ENCODE results near the gene FAM241A.
"Not testable (repeated sequence)": the region's sequence is repeated elsewhere in the genome, so short reads cannot be mapped to it uniquely, and the experiment has no call there.

The FAM241A gene

DNA sequence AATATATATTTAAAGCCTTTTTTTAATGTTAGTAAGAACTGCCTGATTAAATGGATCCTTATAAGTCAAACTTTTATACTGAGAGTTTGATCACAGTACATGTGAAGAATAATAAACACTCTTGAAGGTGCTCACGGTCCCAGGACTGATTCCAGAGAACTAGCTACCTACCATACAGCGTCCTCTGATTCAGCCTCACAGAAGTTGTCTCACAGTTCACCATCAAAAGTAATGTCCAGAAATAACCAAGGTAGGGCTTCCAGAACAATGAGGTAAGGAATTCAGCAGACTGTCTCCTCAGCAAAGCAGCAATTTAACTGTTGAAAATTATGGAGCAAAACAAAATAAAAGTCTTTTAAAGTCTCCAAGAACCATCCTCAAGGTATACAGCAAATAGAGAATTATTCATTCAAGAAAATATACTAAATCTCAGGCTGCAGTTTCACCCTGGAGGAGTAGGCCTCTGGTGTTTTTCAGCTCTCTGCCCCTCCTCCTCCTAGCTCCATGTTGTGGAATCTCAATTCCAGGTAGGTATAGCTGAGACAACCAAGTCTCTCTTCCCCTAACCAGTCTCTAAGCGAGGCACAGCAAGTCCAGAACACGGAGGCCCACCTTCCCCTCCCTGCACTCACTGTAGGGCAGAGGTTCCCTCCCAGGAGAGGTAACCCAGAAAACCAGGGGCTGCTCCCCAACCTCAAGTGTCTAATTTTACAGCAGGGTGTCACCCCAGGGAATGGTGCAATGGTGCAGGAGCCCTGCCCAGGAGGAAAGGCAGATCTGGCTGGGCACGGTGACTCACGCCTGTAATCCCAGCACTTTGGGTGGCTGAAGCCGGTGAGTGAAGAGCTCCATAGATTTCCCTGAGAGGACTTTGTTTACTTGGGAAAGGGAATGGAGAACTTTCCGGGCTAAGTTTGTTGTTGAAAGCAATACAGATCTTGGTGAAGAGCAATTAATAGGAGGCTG is 28.6 kb downstream of the FAM241A start:
- DNase-seq (ENCODE audit: low read depth, low spot score) = no peak

DNA sequence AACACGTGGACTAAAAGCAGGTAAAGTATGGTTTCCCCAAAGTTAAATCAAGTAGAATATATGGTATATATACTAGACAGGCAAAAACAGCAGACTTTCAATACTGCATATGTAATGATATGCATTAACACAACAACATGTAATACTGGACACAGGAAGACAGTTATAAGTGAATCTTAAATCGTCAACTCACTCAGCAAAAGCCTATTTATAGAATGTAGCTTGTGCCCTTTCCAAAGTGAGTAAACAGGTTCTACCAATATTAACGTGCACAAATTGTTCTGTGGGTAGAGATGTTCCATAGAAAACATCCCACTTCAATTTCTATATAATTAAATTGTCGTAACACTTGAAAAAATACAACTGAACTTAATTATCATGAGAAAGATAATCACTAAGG is 30.6 kb downstream of the FAM241A start:
- no peak for DNase-seq (ENCODE audit: low read depth, low spot score)

DNA sequence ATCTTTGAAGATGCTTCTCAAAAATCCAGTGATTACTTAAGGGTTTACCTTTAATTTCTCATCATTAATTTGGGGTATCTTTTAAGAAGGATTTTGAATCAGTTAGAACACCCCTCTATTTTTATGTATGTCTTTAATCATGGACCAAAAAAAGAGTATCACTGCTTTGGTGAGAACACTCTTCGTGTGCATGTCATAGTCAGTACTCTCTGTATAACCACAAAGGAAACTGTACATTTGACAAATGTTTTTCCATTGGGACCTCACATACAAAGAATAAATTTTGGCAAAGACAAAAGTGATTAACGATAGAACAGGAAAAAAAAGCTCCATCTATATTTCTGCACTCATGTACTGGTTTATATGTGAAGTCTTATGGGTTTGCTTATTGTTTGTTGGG is 31.3 kb downstream of the FAM241A start:
- DNase-seq (ENCODE audit: low read depth, low spot score) = no peak

DNA sequence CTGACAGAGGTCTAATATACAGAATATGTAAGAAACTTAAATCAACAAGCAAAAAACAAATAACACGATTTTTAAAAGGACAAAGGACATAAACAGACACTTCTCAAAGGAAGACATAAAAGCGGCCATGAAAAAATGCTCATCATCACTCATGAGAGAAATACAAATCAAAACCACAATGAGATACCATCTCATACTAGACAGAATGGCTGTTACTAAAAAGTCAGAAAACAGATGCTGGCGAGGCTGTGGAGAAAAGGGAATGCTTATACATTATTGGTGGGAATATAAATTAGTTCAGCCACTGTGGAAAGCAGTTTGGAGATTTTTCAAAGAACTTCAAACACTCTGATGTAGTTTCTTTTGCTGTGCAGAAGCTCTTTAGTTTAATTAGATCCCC is 33.5 kb downstream of the FAM241A start:
- DNase-seq (ENCODE audit: low read depth, low spot score) = not testable (repeated sequence)

DNA sequence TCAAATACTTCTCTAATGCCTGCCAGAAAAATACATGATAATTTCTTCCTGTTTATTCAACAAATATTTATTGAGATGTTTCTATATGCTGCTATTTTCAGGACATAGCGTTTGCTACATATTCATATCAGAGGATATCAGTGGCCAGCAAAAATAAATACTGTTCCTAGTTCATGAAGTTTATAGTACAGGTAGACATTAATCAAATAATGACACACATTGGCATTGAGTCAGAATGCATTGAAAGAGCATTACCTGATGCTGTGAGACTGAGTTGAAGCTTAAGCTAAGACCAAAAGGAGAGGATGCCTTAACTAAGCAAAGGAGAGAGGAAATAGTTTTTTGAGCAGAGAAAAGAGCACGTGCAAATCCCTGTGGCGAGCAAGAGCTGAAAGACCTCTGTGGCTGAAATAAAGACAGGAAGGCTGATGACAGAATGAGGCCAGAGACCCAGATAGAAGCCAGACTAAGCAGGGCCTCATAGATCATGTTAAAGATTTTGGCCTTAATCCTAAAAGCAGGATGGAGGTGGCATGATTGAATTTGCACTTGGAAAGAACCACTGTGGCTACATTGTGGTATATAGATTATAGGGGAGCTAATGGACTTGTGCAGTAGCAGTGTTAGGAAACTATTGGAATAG is 36.2 kb downstream of the FAM241A start:
- no peak for DNase-seq (ENCODE audit: low read depth, low spot score)

DNA sequence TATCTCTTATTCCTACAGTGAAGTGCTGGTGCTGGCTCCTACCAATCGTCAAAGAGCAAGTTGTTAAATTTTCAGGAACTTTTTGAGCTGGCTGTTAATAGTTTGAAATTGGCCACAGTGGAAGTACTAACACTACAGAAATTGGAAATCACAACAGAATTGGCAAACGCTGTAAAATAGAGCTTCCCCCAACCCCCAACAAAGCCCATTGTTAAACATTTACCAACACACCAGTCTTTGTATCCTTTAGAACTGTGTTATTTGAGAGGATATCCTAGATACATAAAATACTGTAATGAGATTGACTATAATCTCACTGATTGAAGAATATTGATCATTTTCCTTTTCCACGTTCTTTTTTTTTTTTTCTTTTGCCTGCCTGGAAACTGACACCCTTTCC is 37.4 kb downstream of the FAM241A start:
- no peak for DNase-seq (ENCODE audit: low read depth, low spot score)

DNA sequence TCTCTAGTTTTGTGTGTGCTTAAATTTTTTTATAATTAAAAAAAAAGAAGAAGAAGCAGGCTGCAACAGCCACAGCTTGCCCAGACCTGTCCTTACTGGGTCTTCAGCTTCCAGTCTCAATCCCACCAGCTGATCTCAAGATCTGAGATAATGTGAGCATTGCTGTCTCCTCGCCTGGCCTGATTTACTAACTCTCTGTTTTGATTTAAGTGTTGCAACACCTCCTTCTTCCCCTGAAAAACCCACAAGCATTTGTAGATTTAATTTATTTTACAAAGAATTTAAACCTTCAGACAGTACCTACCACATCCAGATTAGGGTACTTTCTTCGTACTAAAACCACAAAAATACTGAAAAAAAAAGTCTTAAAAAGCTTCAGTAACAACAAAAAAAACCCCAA is 38.0 kb downstream of the FAM241A start:
- DNase-seq (ENCODE audit: low read depth, low spot score) = no peak

DNA sequence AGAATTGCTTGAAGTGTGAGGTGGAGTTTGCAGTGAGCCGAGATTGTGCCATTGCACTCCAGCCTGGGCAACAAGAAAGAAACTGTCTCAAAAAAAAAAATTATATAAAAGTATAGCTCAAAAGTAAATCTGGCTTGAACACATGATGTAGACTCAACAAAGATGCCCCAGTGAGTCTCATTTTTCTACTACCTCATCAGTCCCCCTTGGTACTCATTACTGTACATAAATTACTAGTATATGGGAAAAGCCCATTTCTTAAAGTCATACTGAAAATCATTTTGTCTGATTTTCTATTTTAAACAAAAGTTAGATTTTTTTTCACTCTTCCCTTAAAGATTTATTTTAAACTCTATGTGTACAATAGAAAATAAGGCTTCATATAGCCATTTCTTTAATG is 39.2 kb downstream of the FAM241A start:
- no peak for DNase-seq (ENCODE audit: low read depth, low spot score)

DNA sequence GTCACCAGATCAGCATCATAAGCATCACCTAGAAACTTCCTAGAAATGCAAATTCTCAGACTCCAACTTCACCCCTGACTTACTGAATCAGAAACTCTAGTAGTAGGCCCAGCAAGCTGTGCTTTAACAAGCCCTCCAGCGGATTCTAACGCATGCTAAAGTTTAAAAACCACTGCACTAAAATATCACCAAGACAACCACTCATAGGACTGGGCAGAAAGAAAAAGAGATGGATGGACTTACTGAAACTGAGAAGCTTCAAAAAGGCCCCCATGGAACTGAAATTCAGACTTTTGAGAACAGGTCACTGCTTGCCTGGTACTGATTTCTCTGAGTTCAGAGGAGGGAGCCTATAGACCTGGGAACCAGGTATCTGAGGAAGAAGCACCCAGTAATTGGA is 40.1 kb downstream of the FAM241A start:
- no peak for DNase-seq (ENCODE audit: low read depth, low spot score)

DNA sequence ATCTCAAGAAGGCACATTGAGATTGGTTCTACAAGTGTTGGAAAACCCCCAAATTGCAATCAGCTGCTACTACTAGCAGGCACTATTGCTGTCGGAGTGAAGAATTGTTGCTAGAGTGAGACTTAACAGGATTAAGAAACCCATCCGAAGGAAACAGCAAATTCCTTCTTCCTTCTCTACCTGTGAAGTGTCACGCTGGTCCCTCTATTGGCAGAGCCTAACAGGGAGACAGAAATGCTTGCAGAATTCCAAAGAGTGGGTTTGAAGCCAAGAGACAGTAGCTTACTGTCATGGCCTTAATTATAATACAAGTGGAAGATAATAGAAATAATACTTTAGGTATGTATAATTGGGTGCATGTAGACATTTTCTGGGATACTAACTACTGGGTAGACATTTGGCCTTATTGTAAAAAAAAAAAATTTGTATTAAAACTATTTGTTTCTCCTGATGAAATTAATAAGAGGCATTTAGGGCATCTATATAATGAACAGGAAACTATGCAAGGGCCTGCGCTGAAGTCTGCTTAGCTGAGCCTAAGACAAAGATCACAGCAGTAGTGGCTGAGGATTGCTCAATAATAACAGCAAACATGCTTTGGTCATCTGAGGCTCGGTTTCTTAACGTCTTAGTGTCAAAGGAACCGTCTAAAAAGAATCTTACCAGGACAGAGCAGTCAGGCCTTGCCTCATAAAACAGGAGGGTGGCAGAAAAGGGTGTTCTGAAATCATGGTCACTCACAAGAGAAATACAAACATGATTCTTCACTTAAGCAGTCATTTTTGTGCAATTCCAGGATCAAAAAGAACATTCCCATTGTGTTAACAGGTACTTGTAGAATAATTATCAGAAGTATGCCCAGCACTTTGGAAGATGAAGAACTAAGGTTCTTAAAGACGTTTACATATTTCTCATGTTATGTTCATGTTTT is 40.8 kb downstream of the FAM241A start:
- DNase-seq (ENCODE audit: low read depth, low spot score) = no peak

DNA sequence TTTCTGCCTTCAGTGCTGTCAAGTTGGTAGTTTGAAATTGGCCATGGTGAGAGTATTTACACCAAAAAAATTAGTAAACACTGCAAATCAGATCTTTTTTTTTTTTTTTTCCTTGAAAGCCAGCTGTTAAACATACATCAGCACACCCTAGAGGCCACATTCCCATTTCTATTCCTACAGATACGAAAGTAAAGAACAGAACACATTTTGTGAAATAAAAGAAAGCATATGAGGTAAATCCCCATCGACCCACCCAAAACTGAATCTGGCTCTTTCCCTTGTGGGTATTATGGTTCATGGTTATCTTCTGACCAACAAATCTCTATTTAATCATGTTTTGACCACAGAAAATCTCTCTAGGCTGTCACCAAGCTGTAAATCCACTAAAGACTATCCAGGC is 44.5 kb downstream of the FAM241A start:
- DNase-seq (ENCODE audit: low read depth, low spot score) = no peak

DNA sequence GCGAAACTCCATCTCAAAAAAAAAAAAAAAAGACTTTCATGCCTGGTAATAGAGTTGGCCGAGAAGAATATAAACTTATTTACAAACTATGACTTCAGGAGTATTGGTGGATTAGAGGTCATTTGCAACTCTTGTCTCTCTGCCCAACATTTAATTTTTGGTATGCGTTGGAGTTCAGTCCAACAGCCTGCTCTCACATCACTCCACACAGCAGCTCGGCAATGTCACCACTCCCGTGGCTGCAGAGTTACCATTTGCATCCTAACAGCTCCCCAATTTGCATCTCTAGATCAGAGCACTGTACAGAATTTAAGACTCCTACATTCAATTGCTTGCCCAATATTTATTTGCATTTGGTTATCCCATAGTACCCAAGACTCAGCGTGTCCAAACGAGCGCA is 45.4 kb downstream of the FAM241A start:
- no peak for DNase-seq (ENCODE audit: low read depth, low spot score)

DNA sequence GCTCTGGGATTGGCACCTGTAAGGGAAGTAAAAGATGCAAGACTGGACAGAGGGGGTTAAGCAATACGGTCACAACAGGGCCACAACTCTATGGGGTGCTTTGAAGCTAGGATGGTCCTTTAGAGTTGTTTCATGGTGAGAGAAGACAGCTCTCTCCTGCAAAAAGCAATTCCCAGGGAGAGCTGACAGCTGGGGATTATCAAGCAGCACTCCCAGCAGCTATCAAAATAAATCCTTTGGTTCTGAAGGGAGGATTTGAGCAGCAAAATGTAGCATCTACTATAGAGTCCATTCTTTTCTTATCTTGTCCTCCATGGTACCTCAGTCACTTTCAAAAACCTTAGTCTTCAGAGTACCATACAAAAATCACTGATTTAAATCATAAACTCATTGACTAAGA is 51.2 kb downstream of the FAM241A start:
- DNase-seq (ENCODE audit: low read depth, low spot score) = no peak

DNA sequence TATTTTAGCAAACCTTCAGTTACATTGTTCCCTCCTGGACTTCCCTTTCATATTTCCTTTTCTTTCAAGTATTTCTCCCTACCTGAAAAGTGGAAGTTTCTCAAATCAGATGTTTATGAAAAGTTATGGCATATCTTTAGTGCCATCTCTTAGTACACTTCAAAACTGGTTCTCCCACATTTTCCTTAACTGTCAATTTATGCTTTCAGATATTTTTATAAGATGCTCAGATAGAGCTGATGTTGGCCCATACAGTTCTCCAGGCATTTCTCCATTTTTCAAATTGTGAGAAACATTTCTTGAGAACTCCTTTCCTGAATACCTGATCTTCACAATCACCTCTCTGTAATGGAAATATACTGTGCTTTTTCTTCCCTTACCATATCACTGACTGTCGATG is 53.8 kb downstream of the FAM241A start:
- no peak for DNase-seq (ENCODE audit: low read depth, low spot score)

DNA sequence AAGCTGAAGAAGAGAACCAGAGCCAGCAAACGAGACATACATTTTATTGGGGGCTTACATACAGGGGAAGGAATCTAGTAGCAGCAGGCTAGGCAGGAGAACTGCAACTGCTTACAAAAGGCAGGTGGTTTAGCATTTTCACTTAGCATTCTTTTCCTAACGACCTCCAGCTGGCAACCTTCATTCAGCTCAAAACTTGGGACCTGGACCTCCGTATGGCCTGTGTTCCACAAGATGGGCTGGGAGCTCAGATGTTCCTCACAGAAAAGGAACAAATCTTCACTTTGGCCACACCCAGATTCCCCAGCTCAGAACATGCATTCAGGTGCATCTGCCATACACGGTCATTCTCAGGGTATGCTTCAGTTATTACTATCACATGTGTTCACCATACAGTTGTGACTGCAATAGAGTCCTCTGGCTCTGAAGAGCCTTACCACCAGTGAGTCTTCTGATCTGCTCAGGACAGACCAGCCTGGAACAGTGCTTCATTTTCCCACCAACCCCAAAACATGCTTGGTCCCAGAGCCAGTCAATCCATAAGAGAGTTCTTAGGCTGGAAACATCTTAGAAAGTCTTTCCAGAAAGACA is 56.8 kb downstream of the FAM241A start:
- DNase-seq (ENCODE audit: low read depth, low spot score) = no peak

DNA sequence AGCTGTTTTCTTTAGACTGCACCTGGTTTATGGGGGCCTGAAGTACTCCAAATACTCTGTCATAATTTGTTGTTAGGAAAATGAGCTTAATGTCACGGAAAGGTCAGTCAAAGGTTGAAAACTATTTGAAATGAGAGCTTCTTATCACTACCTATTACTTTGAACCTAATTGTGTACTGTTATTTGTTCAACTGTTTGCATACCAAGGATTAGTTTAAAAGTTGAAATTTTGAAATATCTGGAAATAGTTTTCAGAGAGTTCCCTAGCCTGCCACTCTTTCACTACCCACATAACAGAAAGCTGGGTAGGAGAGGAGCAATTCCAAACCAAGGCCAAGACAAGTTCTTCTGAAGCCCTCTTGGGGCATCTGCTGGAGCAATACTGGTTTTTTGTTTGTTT is 58.3 kb downstream of the FAM241A start:
- DNase-seq (ENCODE audit: low read depth, low spot score) = no peak

DNA sequence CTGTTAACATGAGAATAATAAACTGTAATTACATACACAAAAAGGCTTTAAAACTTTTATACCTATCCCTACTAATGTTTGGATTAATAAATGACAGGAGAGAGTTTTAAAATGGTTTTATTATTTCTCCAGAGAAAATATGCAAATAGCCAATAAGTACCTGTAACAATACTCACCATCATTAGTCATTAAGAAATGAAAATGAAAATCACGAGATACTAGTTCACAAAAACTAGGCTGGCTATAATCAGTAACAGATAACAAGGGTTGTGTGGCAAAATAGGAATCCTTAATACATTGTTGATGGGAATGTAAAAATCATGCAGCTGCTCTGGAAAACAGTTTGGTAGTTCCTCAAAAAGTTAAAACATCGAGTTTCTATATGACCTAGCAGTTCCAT is 61.2 kb downstream of the FAM241A start:
- no peak for DNase-seq (ENCODE audit: low read depth, low spot score)

DNA sequence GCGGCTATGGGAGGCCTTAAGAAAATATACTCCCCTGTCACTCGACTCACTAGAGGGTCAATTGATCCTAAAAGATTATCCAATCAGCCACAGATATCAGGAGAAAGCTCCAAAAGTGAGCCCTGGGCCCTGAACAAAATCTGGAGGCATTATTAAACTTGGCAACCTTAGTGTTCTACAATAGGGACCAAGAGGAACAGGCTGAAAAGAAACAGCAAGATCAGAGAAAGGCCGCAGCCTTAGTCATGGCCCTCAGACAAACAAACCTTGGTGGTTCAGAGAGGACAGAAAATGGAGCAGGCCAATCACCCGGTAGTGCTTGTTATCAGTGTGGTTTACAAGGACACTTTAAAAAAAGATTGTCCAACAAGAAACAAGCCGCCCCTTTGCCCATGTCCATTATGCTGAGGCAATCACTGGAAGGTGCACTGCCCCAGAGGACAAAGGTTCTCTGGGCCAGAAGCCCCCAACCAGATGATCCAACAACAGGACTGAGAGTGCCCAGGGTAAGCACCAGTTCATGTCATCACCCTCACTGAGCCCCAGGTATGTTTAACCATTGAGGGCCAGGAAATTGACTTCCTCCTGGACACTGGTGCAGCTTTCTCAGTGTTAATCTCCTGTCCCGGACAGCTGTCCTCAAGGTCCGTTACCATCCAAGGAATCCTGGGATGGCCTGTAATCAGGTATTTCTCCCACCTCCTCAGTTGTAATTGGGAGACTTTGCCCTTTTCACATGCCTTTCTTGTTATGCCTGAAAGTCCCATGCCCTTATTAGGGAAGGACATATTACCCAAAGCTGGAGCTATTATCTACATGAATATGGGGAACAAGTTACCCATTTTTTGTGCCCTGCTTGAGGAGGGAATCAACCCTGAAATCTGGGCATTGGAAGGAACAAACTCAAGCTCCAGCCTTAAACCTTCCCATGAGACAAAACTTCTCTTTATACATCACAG is 63.2 kb downstream of the FAM241A start:
- not testable (repeated sequence) for DNase-seq (ENCODE audit: low read depth, low spot score)

DNA sequence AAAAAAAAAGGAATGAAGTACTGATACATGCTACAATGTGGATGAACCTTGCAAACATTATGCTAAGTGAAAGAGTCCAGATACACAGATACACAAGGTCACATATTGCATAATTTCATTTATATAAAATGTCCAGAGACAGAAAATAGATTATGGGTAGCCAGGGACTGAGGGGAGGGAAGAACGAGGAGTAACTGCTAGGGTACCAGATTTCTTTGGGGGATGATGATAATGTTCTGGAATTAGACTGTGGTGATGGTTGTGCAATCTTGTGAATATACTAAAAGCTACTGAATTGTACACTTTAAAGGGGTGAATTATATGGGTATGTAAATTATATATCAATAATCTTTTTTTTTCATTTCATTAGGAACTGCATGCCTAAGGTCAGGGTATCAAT is 65.5 kb downstream of the FAM241A start:
- DNase-seq (ENCODE audit: low read depth, low spot score) = no peak

DNA sequence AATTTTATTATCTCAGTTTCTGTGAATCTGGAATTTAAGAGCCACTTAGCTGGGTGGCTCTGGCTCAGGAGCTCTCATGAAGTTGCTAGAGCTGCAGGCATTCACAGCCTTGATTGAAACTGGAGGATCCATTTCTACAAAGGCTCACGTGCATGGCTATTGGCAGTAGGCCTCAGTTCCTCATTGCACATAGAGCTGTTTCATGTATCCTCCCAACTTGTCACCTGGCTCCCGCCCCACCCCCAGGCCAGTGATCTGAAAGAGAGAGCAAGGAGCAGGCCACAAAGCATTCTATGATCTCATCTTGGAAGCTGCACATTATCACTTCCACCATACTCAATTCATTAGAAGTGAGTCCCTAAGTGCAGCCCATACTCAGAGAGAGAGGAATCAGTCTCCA is 67.8 kb downstream of the FAM241A start:
- DNase-seq (ENCODE audit: low read depth, low spot score) = no peak

DNA sequence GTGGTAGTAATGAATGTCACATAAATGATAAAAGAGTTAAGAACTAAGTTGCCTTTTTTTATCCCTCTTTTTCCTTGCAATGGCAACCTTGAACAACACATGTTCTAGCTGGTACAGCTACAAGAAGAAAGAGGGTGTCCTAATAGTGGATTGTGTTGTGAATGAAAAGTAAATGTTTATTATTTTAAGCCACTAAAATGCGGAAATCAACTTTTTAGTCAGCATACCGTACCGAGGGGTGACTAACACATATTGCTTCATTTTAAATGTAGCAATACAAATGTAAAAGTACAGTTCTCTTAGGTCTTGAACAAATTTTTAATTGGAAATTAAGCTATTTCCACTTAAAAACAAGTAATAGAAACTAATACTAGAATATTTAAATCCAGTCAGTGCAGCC is 68.6 kb downstream of the FAM241A start:
- no peak for DNase-seq (ENCODE audit: low read depth, low spot score)

Data from brain pericyte (primary cell).